ENCODE measurements around the gene ZNF292. TPM values are rescaled to one million over a fixed set of nuclear protein-coding genes. Genes with fewer than 3 reads are reported as not detected.

The ZNF292 gene
- total and polyA plus RNA-seq, 2 donors (not counting 1 experiment from before 2014, with no cell fraction given) = 10.1 to 84.1 TPM

DNA sequence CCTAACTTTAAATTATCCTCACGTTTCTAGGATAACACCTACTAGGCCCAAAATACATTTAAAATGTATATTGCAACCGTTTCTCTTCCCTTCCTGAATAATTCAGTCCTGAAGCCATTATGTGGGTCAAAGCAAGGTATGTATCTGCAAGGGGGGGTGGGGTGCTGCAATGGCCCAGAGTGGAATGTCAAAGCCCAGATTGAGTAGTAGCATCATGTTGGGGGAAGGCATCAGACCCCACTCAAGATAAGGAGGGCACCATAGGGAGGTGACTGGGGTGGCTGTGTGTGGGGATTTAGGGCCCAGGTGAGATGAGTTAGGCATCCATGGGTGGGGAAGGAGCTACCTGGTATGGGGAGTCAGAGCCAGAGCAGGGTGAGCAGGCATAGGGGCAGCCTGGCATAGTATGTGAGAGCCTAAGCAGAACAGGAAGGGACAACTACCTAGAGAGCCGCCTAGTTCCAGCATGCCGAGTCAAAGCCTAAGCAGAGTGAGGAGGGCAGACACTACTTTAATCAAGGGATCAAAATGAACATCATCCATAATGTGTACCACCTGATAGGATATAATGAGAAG lies 48.2 kb downstream of the ZNF292 start:
- H3K4me2 ChIP-seq (replicated peaks; ENCODE audit: low read depth, low read length, poor library complexity, severe bottlenecking) = no peak overlapping the region
- no peaks in the 10 kb centered on the region for H3K9me3 ChIP-seq (ENCODE audit: control extremely low read depth in 1 of 3, control insufficient read depth in 2 of 3, insufficient read depth in 1 of 3, low read length in 2 of 3)
- no peak overlapping the region for H3K4me3 ChIP-seq (ENCODE audit: control extremely low read depth in 1 of 5, extremely low read depth in 1 of 5, insufficient read depth in 1 of 5, low read depth in 2 of 5, low read length in 4 of 5)
- CTCF ChIA-PET = no interaction called here
- H3K9ac ChIP-seq (ENCODE audit: low read length) = no peak overlapping the region
- POLR2A ChIA-PET = no interaction called here
- H3K36me3 ChIP-seq (replicated peaks in 1 of 2; ENCODE audit: control extremely low read depth in 1 of 2, control insufficient read depth in 1 of 2, extremely low read depth in 1 of 2, insufficient read depth in 2 of 2, low read length in 1 of 2) = peaks cover 0 to 6% of the 10 kb centered on the region in 2 experiments
- H3K27me3 ChIP-seq (replicated peaks in 1 of 4; ENCODE audit: control extremely low read depth in 1 of 4, control insufficient read depth in 3 of 4, insufficient read depth in 4 of 4, low read length in 3 of 4) = no peaks in the 10 kb centered on the region
- ATAC-seq (ENCODE audit: low read depth) (no peak), DNase-seq (no peak)
- Mint-ChIP-seq H3K27me3 (no peaks in the 10 kb centered on the region), H3K4me3 (no peak overlapping the region), H3K4me1 (peaks cover 65% of the 10 kb centered on the region), H3K27ac (peak overlapping the region; percentile 12), H3K9me3 (ENCODE audit: insufficient read depth) (no peaks in the 10 kb centered on the region)
- peaks cover 98% of the 10 kb centered on the region for H3K79me2 ChIP-seq (ENCODE audit: control insufficient read depth, insufficient read depth, low read length)
- peaks cover 72% of the 10 kb centered on the region for H4K20me1 ChIP-seq (ENCODE audit: control insufficient read depth, insufficient read depth, low read length, poor library complexity, severe bottlenecking)
- no peak overlapping the region for H2AFZ ChIP-seq (ENCODE audit: insufficient read depth, low read depth, low read length, poor library complexity, severe bottlenecking)
- no peak overlapping the region for H3K27ac ChIP-seq (ENCODE audit: low read length in 2 of 2)
- WGBS (ENCODE audit: insufficient coverage) = no CpG with 5 or more reads among the region's 4 CpGs
- no peak for TF ChIP-seq EZH2 (IDR thresholded peaks at IDR 0.05; ENCODE audit: borderline replicate concordance, insufficient read depth, low read depth, low read length, poor library complexity, severe bottlenecking)
- TF ChIP-seq, protein P1, sequence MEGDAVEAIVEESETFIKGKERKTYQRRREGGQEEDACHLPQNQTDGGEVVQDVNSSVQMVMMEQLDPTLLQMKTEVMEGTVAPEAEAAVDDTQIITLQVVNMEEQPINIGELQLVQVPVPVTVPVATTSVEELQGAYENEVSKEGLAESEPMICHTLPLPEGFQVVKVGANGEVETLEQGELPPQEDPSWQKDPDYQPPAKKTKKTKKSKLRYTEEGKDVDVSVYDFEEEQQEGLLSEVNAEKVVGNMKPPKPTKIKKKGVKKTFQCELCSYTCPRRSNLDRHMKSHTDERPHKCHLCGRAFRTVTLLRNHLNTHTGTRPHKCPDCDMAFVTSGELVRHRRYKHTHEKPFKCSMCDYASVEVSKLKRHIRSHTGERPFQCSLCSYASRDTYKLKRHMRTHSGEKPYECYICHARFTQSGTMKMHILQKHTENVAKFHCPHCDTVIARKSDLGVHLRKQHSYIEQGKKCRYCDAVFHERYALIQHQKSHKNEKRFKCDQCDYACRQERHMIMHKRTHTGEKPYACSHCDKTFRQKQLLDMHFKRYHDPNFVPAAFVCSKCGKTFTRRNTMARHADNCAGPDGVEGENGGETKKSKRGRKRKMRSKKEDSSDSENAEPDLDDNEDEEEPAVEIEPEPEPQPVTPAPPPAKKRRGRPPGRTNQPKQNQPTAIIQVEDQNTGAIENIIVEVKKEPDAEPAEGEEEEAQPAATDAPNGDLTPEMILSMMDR (IDR thresholded peaks at IDR 0.05) = no peak
- intact Hi-C loops (cut with micrococcal nuclease) = no loop called here
- peaks cover under 1 to 4% of the 10 kb centered on the region in 2 donors for H3K4me1 ChIP-seq (ENCODE audit: control insufficient read depth in 2 of 2, insufficient read depth in 2 of 2, low read length in 2 of 2)

DNA sequence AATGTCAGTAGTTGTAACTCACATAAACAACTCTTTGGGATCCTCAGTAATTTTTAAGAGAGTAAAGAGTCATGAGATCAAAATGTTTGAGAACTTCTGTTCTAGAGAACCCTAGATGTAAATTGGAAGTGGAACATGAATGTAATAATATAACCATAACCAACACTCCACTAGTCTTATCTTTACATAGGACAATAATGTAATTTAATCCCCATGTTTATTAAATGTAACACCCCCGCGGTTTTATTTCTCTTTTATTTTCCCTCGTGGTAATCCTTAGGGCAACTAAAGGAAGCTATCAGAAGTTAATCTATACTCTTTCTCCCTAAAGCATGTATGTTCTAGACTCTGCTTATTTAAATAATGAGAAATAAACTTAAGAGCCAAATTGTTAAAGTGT lies 54.4 kb downstream of the ZNF292 start:
- Histone ChIP-seq H3K4me3 (ENCODE audit: control extremely low read depth in 1 of 5, extremely low read depth in 1 of 5, insufficient read depth in 1 of 5, low read depth in 2 of 5, low read length in 4 of 5) (no peak overlapping the region), H3K27ac (ENCODE audit: low read length in 2 of 2) (no peak overlapping the region), H3K9me3 (ENCODE audit: control extremely low read depth in 1 of 3, control insufficient read depth in 2 of 3, insufficient read depth in 1 of 3, low read length in 2 of 3) (no peaks in the 10 kb centered on the region), H3K4me2 (replicated peaks; ENCODE audit: low read depth, low read length, poor library complexity, severe bottlenecking) (no peak overlapping the region), H3K4me1 (ENCODE audit: control insufficient read depth in 2 of 2, insufficient read depth in 2 of 2, low read length in 2 of 2) (peaks cover 10 to 19% of the 10 kb centered on the region in 2 donors), H3K27me3 (replicated peaks in 1 of 4; ENCODE audit: control extremely low read depth in 1 of 4, control insufficient read depth in 3 of 4, insufficient read depth in 4 of 4, low read length in 3 of 4) (no peaks in the 10 kb centered on the region), H3K36me3 (replicated peaks in 1 of 2; ENCODE audit: control extremely low read depth in 1 of 2, control insufficient read depth in 1 of 2, extremely low read depth in 1 of 2, insufficient read depth in 2 of 2, low read length in 1 of 2) (peaks cover 8 to 12% of the 10 kb centered on the region in 2 experiments), H3K79me2 (ENCODE audit: control insufficient read depth, insufficient read depth, low read length) (peaks cover 93% of the 10 kb centered on the region), H4K20me1 (ENCODE audit: control insufficient read depth, insufficient read depth, low read length, poor library complexity, severe bottlenecking) (peaks cover 90% of the 10 kb centered on the region), H3K9ac (ENCODE audit: low read length) (no peak overlapping the region), H2AFZ (ENCODE audit: insufficient read depth, low read depth, low read length, poor library complexity, severe bottlenecking) (no peak overlapping the region)
- no peaks in the 10 kb centered on the region for H3K27me3 Mint-ChIP-seq
- CTCF ChIA-PET = no interaction called here
- no peak overlapping the region for H3K4me3 Mint-ChIP-seq
- WGBS (ENCODE audit: insufficient coverage) = no CpG with 5 or more reads among the region's 3 CpGs
- no peak for DNase-seq
- H3K9me3 Mint-ChIP-seq (ENCODE audit: insufficient read depth) = no peaks in the 10 kb centered on the region
- peaks cover 67% of the 10 kb centered on the region for H3K4me1 Mint-ChIP-seq
- H3K27ac Mint-ChIP-seq = no peak overlapping the region
- POLR2A ChIA-PET = no interaction called here
- TF ChIP-seq EZH2 (IDR thresholded peaks at IDR 0.05; ENCODE audit: borderline replicate concordance, insufficient read depth, low read depth, low read length, poor library complexity, severe bottlenecking) = no peak
- TF ChIP-seq, protein P1 (IDR thresholded peaks at IDR 0.05) = no peak
- intact Hi-C loops (cut with micrococcal nuclease) = loop anchor here (5.0 kb wide), 1 partner anchor 38 kb away; no protein-coding TSS in a partner anchor
- no peak for ATAC-seq (ENCODE audit: low read depth)

Data from B cell (primary cell).